HUDEP-2 (cell line): ENCODE results near the gene PPAN.

Experiments used
- DNase-seq, 76 experiments: peaks; one replicate each; lab custom pipeline; 2025; ENCODE audit not compliant: unreplicated experiment in 76 of 76; lab: John Stamatoyannopoulos, UW

Gene PPAN

GRCh38 chr19:10106100-10106936 lies at the start of gene PPAN:
PPAN (plus strand) TSS chr19:10106362; CDS start chr19:10106395, 33 bp downstream.
- peak in 75 of 76 experiments; percentile 78 to 100 (median 99) for DNase-seq

- peak in 7 of 76 experiments; percentile 5 to 50 (median 11) for DNase-seq
These were observed 44.3 kb upstream of the PPAN start for GRCh38 chr19:10061717-10062310.

- no peak for DNase-seq
These were observed 38.0 kb upstream of the PPAN start for GRCh38 chr19:10068205-10068604.

- DNase-seq: peak in 1 of 76 experiments; percentile 14
These were observed 37.1 kb upstream of the PPAN start for GRCh38 chr19:10069046-10069445.

GRCh38 chr19:10070730-10071446 lies 35.3 kb upstream of the PPAN start:
- no peak for DNase-seq

- DNase-seq: peak in 34 of 76 experiments; percentile 9 to 71 (median 34)
These were observed 32.0 kb upstream of the PPAN start for GRCh38 chr19:10074153-10074552.

- no peak for DNase-seq
These were observed 29.6 kb upstream of the PPAN start for GRCh38 chr19:10076535-10076934.

- DNase-seq: no peak
These were observed 27.8 kb upstream of the PPAN start for GRCh38 chr19:10078329-10078728.

- no peak for DNase-seq
These were observed 27.1 kb upstream of the PPAN start for GRCh38 chr19:10079031-10079453.

GRCh38 chr19:10083911-10084310 lies 22.3 kb upstream of the PPAN start:
- DNase-seq: no peak

- no peak for DNase-seq
These were observed 21.4 kb upstream of the PPAN start for GRCh38 chr19:10084803-10085202.

GRCh38 chr19:10085641-10086590 lies 20.2 kb upstream of the PPAN start, which contains the start of gene SHFL:
SHFL (plus strand) TSS chr19:10086317; CDS start chr19:10086428, 111 bp downstream.
- peak in 61 of 76 experiments; percentile 13 to 81 (median 58) for DNase-seq

GRCh38 chr19:10086591-10087192 lies 19.5 kb upstream of the PPAN start:
- peak in 1 of 76 experiments; percentile 14 for DNase-seq

GRCh38 chr19:10087296-10088061 lies 18.7 kb upstream of the PPAN start:
- DNase-seq: no peak

GRCh38 chr19:10088949-10089554 lies 17.1 kb upstream of the PPAN start:
- no peak for DNase-seq

- no peak for DNase-seq
These were observed 16.3 kb upstream of the PPAN start for GRCh38 chr19:10089801-10090375.

GRCh38 chr19:10091370-10091687 lies 14.8 kb upstream of the PPAN start:
- no peak for DNase-seq

GRCh38 chr19:10091895-10092641 lies 14.1 kb upstream of the PPAN start:
- peak in 37 of 76 experiments; percentile 23 to 73 (median 40) for DNase-seq
